ENCODE results near the gene MAF.

MAF gene

GRCh38 chr16:79587296-79587695, 13.2 kb downstream of the MAF start:
- no peak for DNase-seq

DNA sequence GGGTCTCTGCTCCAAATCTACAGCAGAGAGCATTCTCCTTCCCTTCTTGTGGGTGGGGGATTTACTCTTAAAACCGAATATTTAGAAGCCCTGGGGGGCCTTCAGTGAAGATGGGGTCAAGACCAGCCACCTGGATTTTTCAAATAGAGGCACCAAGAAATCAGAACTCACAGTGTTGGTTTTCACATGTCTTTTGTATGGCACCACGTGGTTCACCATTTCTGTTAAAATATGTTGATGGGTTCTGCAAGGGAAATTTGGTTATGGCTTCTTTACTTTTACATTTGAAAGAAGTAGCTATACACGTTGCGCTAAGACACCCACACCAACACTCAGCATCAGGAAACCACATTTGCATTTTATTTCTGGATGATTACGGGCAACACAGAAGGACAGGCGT, 17.7 kb downstream of the MAF start:
- no peak for DNase-seq

GRCh38 chr16:79580453-79581191, 19.9 kb downstream of the MAF start:
- DNase-seq, result no peak

DNA sequence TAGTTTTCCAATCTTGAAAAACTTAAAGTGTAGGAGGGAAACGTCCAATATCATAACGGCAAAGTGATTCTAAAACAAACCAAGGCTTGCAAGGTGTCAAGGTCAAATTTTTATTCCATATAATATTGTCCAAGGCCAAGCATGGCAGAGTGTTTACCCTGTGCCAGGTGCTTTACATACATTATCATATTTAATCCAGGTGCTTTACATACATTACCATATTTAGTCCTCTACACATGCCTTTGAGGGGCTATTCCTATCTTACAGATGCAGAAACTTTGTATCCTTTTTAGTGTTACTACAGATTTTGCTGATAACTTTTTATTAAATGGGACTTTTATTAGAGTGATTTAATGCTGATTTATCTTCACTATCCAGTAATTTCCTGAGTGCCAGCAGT, 23.9 kb downstream of the MAF start:
- DNase-seq, result no peak

DNA sequence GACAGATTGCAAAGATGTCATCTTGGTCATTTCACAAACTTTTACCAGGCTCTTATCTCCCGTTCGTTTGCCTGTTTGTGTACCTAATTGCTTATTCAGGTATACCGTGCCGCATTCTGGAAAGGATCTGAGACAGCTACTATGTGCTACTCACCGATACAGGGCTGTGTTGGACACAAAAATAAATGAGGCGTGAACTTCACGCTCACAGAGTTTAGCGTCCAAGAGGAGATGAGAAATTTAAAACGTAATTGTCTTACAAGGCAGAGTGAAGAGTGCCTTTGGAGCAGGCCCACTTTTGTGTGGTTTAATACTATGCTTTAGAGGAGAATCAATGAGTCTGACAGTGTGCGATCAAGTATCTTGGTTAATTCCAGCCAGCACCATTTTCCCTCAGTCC, 26.7 kb downstream of the MAF start:
- no peak for DNase-seq

GRCh38 chr16:79573071-79573470, 27.5 kb downstream of the MAF start:
- DNase-seq, result no peak

- DNase-seq, result no peak
Measured at GRCh38 chr16:79571903-79572535, 28.5 kb downstream of the MAF start.

DNA sequence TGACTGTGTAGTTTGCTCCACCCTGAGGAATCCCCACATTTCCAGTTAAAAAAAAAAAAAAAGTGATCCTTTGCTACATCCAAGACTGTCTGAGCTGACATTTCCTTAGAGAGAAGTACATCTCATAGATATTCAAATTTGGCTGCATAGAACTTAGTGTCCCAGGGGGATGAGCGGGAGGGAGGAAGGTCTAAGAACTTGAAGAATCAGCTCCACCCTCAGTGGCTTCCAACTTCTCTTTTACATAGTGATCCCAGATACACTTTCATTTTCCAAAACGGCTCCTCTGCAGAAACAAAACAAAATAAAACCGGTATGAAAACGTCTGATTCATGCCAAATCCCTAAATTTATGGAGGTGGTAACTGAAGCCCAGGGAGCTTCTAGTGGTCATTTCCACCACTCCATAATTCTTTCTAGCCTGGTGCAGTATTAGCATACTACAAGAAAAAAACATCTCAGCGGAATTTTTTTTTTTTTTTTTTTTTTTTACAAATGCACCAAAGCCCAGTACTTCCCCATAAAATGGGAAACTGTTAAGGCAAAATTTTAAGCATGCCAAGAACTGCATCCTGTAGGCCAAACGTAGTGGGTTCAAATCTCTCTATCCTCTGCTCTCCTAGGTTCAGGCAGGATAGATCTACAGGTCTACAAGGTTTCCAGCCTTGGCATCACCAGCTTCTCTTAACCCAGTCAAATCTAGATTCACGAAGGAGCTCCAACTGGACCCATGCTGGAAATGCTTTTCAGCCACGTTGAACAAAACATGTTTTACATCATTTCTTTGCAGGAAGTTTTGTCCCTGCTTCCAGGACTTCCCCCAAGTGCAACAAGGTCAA, 29.3 kb downstream of the MAF start:
- no peak for DNase-seq

DNA sequence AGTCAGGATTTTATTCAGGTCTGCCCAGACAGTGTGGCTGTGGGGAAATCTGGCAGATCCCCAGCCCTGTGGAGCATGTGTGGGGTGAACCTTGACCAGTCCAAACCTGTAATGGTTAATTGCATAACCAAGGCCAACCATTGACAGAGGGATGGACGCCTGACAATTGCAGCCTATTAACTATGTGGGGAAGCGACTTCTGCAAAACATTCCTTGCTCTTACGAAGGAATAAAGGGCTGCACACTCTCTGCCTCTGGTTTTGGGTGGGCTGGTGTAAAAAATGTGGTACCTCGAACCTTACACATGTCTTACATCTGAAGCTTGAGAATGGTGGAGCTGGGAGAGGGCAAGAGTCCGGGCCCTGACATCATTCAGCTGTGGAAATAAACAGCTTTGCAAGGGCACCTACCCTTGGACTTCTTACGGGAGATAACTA, 35.8 kb downstream of the MAF start:
- no peak for DNase-seq

DNA sequence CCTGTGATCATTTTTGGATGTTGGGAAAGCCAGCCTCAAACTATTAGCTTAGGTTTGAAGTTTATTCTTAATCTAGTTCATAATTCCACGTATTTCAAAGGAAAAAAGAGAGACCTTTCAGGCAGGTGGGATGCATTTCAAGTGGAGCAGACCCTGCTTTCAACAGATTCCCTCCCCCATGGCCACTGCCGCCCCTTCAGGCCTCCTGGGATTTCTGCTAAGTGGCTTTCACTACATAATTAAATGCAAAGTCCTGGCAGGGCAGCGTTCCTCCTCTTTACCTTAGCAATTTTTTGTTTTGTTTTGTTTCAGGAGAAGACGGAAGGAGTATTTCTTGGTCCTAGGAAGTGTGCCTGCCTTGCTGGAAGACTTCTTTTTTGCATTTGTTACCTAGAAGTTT, 36.6 kb downstream of the MAF start:
- DNase-seq, result no peak

GRCh38 chr16:79562166-79562823, 38.2 kb downstream of the MAF start:
- no peak for DNase-seq

- DNase-seq, result no peak
Measured at GRCh38 chr16:79561729-79562128, 38.8 kb downstream of the MAF start.

GRCh38 chr16:79560923-79561322, 39.6 kb downstream of the MAF start:
- DNase-seq, result no peak

DNA sequence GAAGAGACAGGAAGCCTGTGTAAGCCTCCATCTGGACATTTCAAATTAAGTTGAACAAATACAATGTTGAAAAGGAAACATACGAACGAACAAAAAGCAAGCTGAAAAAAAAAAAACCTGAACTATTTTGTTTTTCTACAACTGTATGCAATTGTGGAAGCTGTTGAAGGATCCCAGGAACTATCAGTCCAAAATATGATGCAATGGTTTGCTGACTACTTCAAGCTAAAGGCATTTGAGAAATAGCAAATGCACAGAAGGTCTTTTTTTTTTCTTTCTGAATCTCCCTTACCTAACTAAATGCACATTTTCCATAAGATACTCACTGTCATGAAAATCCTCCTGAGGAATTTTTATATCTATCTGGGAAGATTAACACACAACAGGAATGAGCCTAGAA, 40.2 kb downstream of the MAF start:
- DNase-seq, result no peak

- no peak for DNase-seq
Measured at GRCh38 chr16:79559532-79559931, 41.0 kb downstream of the MAF start.

- DNase-seq, result no peak
Measured at GRCh38 chr16:79557421-79557820, 43.1 kb downstream of the MAF start.

DNA sequence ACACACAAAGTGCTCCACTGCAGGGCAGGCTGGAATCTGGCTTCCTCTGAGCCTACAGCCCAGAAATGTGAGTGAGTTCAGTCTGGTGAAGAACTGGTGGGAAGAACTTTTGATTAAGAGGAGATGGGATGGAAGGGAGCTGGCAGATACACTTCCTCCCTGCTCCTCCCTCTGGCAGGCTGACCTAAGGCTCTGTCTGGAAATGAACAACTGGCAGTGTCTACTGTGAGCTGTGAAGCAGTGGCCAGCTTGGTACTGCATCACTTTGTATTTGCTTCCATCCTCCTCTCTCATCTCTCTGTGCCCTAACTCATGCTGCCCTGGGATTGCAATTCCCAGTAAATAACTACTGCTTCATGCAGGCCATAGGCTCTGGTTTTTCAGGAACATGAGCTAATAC, 45.6 kb downstream of the MAF start:
- no peak for DNase-seq

- no peak for DNase-seq
Measured at GRCh38 chr16:79550373-79550772, 50.2 kb downstream of the MAF start.

DNA sequence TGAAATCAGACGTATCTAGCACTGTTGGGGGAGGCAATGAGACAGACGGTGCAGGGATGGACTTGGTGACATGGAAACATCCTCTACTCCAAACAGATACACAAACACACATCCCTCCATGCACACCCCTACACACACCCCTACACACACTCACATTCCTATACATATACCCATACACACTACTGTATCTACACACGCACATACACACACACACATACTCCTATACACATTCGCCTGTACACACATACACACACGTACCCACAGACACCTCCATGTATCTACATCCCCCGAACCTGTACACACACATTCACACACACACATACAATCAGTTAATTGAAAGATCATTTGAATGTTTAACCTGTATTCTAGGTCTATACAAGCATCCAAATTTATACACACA, 53.5 kb downstream of the MAF start:
- no peak for DNase-seq

Measured in stimulated activated naive CD4-positive, alpha-beta T cell (primary cell).